Spleen (tissue), 11 donors: ENCODE data around the gene RAD51B. TPM values are rescaled to one million over a fixed set of nuclear protein-coding genes. Genes with fewer than 3 reads are reported as not detected.

Experiments used
- DNase-seq: peaks from one replicate; pipeline ENCODE4 v3.0.0-alpha.2; 2020
- H3K27ac ChIP-seq, 8 donors: fragments of 200-600 bp; sonication (generic) in 7 of 8; 1 replicate in 4 of 8; 2 replicates in 4 of 8; pipeline versions ENCODE4 v1.5.0 to v1.8.0; 2016 to 2021; ENCODE audit warnings: inconsistent platforms in 4 of 8, mild to moderate bottlenecking in 4 of 8, moderate library complexity in 1 of 8
- H3K27me3 ChIP-seq, 7 donors: fragments of 200-600 bp; sonication (generic) in 6 of 7; replicated peaks in 1 of 7; 1 replicate in 4 of 7; 2 replicates in 3 of 7; pipeline versions ENCODE4 v1.5.0 to v1.8.0; 2016 to 2021; ENCODE audit warnings: inconsistent platforms in 3 of 7, mild to moderate bottlenecking in 1 of 7
- H3K36me3 ChIP-seq, 6 donors: fragments of 200-600 bp; sonication (generic) in 5 of 6; 1 replicate in 4 of 6; 2 replicates in 2 of 6; pipeline versions ENCODE4 v1.5.0 to v1.8.0; 2016 to 2021; ENCODE audit warnings: inconsistent platforms in 2 of 6
- H3K4me1 ChIP-seq, 6 donors: fragments of 200-600 bp; sonication (generic) in 5 of 6; 1 replicate in 3 of 6; 2 replicates in 3 of 6; pipeline versions ENCODE4 v1.5.0 to v1.8.0; 2016 to 2021; ENCODE audit warnings: inconsistent platforms in 3 of 6
- H3K4me3 ChIP-seq, 8 donors: fragments of 200-600 bp; sonication (generic) in 7 of 8; 1 replicate in 4 of 8; 2 replicates in 4 of 8; pipeline versions ENCODE4 v1.5.0 to v1.8.0; 2016 to 2021; ENCODE audit warnings: inconsistent platforms in 4 of 8, mild to moderate bottlenecking in 4 of 8, moderate library complexity in 2 of 8
- H3K9me3 ChIP-seq, 8 donors: fragments of 200-600 bp; sonication (generic) in 7 of 8; 1 replicate in 4 of 8; 2 replicates in 4 of 8; pipeline versions ENCODE4 v1.5.0 to v1.8.0; 2016 to 2021; ENCODE audit warnings: inconsistent platforms in 4 of 8
- POLR2A ChIP-seq, 3 donors: fragments of 450-650 bp; IDR thresholded peaks; one replicate each; pipeline ENCODE4 v1.5.1; 2017; ENCODE audit warnings: antibody characterized with exemption in 3 of 3, mild to moderate bottlenecking in 1 of 3
- POLR2AphosphoS5 ChIP-seq, 3 donors: sonication (generic); formaldehyde crosslinking; IDR thresholded peaks; one replicate each; pipeline ENCODE4 v1.5.1; 2017; ENCODE audit warnings: antibody characterized with exemption in 3 of 3
- WGBS, 5 donors: extraction: QIAGEN DNeasy Blood & Tissue Kit in 3 of 5; methylation state at CpG; one replicate each; pipeline versions ENCODE4 v1.1.5 to v1.1.7; 2013 to 2018; 5-methylcytosine and 5-hydroxymethylcytosine counted together
- intact Hi-C: fragments of 100-400 bp; cut with DNase I; formaldehyde crosslinking; loops from one replicate; pipeline ENCODE4 v1.15.0; 2023; ENCODE audit warnings: low total_unique reads
- polyA plus RNA-seq, 3 donors: library from polyadenylated mRNA; stranded (reverse); fragments of 200-250 nt; gene quantifications; one replicate each; pipeline ENCODE4 v1.2.1, GENCODE V29; 2013
- total RNA-seq, 7 donors: library from RNA; depleted of rRNA in 3 of 7; stranded (reverse); fragments of >200 nt in 3 of 7; fragmentation: NEBNext Ultra II Directional in 4 of 7; extraction: Animal tissue kit (Norgen Biotek cat#: 25700) in 4 of 7; gene quantifications; one replicate each; pipeline versions ENCODE4 v1.1.0 to v1.2.1, GENCODE V29; 2016 to 2021
- TF ChIP-seq, protein P1 (sequence below), 11 experiments: fragments of 200-600 bp in 7 of 11; fragments of 450-650 bp in 4 of 11; sonication (generic) in 4 of 11; IDR thresholded peaks in 8 of 11; conservative IDR thresholded peaks in 3 of 11; 1 replicate in 7 of 11; 2 replicates in 4 of 11; pipeline versions ENCODE4 v1.4.0 to v1.8.0; 2016 to 2021; ENCODE audit warnings: antibody characterized with exemption in 11 of 11, inconsistent platforms in 4 of 11, mild to moderate bottlenecking in 1 of 11
- donor health status: healthy with polysubstance abuse.
- donor health status: DM: no; HTN: no; CAD: no; lungs with moderate emphysema.
- donor health status: DM: no; HTN: no; CAD: no.
- donor health status: Bipolar disorder and iron deficiency.
- donor health status: healthy.
- donor health status: DM: no; HTN: no; CAD: no.
- donor health status: DM: yes; HTN: yes; CAD: no.

RAD51B gene
- total and polyA plus RNA-seq, 10 donors, result 4.2 to 43.7 (median 29.8) TPM

GRCh38 chr14:68369281-68370056 lies 549.9 kb downstream of the RAD51B start:
- intact Hi-C loops, result loop anchor here (10.0 kb wide), 1 partner anchor 105 kb away; no protein-coding TSS in a partner anchor
- Histone ChIP-seq H3K27me3 (no peaks in the 10 kb centered on the region), H3K27ac (peak overlapping the region; percentile 49 to 87 (median 80)), H3K36me3 (no peaks in the 10 kb centered on the region), H3K4me1 (peaks cover 35 to 95% (median 56%) of the 10 kb centered on the region in 6 donors), H3K9me3 (no peaks in the 10 kb centered on the region), H3K4me3 (peak overlapping the region in 1 of 8 donors; percentile 30)
- TF ChIP-seq, protein P1, sequence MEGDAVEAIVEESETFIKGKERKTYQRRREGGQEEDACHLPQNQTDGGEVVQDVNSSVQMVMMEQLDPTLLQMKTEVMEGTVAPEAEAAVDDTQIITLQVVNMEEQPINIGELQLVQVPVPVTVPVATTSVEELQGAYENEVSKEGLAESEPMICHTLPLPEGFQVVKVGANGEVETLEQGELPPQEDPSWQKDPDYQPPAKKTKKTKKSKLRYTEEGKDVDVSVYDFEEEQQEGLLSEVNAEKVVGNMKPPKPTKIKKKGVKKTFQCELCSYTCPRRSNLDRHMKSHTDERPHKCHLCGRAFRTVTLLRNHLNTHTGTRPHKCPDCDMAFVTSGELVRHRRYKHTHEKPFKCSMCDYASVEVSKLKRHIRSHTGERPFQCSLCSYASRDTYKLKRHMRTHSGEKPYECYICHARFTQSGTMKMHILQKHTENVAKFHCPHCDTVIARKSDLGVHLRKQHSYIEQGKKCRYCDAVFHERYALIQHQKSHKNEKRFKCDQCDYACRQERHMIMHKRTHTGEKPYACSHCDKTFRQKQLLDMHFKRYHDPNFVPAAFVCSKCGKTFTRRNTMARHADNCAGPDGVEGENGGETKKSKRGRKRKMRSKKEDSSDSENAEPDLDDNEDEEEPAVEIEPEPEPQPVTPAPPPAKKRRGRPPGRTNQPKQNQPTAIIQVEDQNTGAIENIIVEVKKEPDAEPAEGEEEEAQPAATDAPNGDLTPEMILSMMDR (IDR thresholded peaks at IDR 0.05 in 8 of 11, conservative IDR thresholded peaks at IDR 0.05 in 3 of 11), result no peak
- peak in 1 of 3 donors; percentile 21 for TF ChIP-seq POLR2AphosphoS5 (IDR thresholded peaks at IDR 0.05)
- TF ChIP-seq POLR2A (IDR thresholded peaks at IDR 0.05), result no peak
- 23 to 43% (median 33%) methylated on average over 6 of the region's 6 CpGs for WGBS, 5 donors
- no peak for DNase-seq

GRCh38 chr14:68370057-68370360 lies 550.4 kb downstream of the RAD51B start:
- no peak for DNase-seq
- no peaks in the 10 kb centered on the region for H3K36me3 ChIP-seq
- H3K27me3 ChIP-seq, result no peaks in the 10 kb centered on the region
- no peaks in the 10 kb centered on the region for H3K9me3 ChIP-seq
- H3K27ac ChIP-seq, result peak overlapping the region; percentile 49 to 87 (median 80)
- no peak overlapping the region for H3K4me3 ChIP-seq
- TF ChIP-seq, protein P1 (IDR thresholded peaks at IDR 0.05 in 8 of 11, conservative IDR thresholded peaks at IDR 0.05 in 3 of 11), result no peak
- no peak for TF ChIP-seq POLR2AphosphoS5 (IDR thresholded peaks at IDR 0.05)
- no peak for TF ChIP-seq POLR2A (IDR thresholded peaks at IDR 0.05)
- H3K4me1 ChIP-seq, result peaks cover 35 to 95% (median 58%) of the 10 kb centered on the region in 6 donors
- intact Hi-C loops, result no loop called here

DNA sequence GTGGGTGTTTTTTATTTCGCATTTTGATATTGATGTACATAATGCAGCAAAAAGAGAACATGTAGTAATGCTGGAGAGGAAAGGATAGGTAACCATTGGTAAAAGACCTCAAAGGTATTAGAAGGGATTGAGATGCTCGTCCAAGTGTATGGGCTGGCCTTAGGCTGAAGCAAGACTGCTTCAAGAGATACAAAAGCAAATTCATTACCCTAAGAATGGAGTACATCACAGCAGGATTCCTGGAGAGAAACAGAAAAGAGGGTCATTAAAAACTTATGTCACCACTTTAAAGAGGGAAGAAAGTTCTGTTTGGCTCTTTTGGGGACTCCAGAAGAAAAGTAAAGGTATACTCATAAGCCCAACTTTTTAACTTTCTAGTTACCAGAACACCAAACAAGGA lies 552.8 kb downstream of the RAD51B start:
- intact Hi-C loops, result no loop called here
- 89 to 97% (median 94%) methylated on average over 2 of the region's 2 CpGs for WGBS, 5 donors
- peaks cover 30 to 99% (median 60%) of the 10 kb centered on the region in 6 donors for H3K4me1 ChIP-seq

DNA sequence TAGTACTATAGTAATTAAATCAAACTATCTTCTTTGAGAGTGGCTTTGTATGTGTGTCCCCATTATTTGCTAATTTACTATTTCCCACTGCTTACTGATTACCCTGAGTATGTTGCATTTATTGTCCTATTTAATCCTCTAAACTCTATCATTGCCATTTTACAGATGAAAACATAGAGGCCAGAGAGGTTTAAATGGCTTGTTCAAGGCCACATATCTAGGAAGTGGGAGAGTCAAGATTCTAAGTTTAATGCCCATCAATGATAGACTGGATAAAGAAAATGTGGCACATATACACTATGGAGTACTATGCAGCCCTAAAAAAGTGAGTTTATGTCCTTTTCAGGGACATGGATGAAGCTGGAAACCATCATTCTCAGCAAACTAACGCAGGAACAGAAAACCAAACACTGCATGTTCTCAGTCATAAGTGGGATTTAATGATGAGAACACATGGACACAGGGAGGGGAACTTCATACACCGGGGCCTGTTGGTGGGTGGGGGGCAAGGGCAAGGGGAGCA lies 553.6 kb downstream of the RAD51B start:
- TF ChIP-seq POLR2AphosphoS5 (IDR thresholded peaks at IDR 0.05) (no peak), POLR2A (IDR thresholded peaks at IDR 0.05) (no peak)
- TF ChIP-seq, protein P1 (IDR thresholded peaks at IDR 0.05 in 8 of 11, conservative IDR thresholded peaks at IDR 0.05 in 3 of 11), result no peak
- Histone ChIP-seq H3K27ac (peak overlapping the region in 5 of 8 donors; percentile 56 to 71 (median 62)), H3K9me3 (no peaks in the 10 kb centered on the region), H3K36me3 (no peaks in the 10 kb centered on the region), H3K27me3 (no peaks in the 10 kb centered on the region), H3K4me3 (no peak overlapping the region), H3K4me1 (peaks cover 28 to 99% (median 60%) of the 10 kb centered on the region in 6 donors)
- intact Hi-C loops, result no loop called here
- 79 to 95% (median 87%) methylated on average over 2 of the region's 2 CpGs for WGBS, 5 donors
- DNase-seq, result no peak

More for the DNA sequence above, 552.8 kb downstream of the RAD51B start:
- Histone ChIP-seq H3K27ac (peak overlapping the region in 3 of 8 donors; percentile 9 to 56 (median 25)), H3K36me3 (no peaks in the 10 kb centered on the region), H3K27me3 (no peaks in the 10 kb centered on the region), H3K4me3 (no peak overlapping the region), H3K9me3 (no peaks in the 10 kb centered on the region)
- DNase-seq, result no peak
- TF ChIP-seq, protein P1 (IDR thresholded peaks at IDR 0.05 in 8 of 11, conservative IDR thresholded peaks at IDR 0.05 in 3 of 11), result no peak
- TF ChIP-seq POLR2A (IDR thresholded peaks at IDR 0.05), result no peak
- TF ChIP-seq POLR2AphosphoS5 (IDR thresholded peaks at IDR 0.05), result no peak
